Heart left ventricle (tissue), 16 donors: ENCODE results near the gene CFAP100. TPM values are rescaled to one million over a fixed set of nuclear protein-coding genes. Genes with fewer than 3 reads are reported as not detected.

Experiments
- ATAC-seq, 4 donors: fragments of 200-7000 bp; cut with Tn5 transposase; one replicate each; pipeline ENCODE4 v1.9.1; 2020 to 2022; ENCODE audit warnings: moderate library complexity in 4 of 4, mild to moderate bottlenecking in 3 of 4, moderate number of reproducible peaks in 1 of 4
- DNase-seq, 5 donors: peaks; one replicate each; pipeline ENCODE4 v3.0.0-alpha.2; 2020
- H3K27ac ChIP-seq, 12 donors: fragments of 200-600 bp; sonication (generic) in 4 of 12; one replicate each; pipeline versions ENCODE4 v1.5.0 to v1.8.0; 2016 to 2022; ENCODE audit warnings: mild to moderate bottlenecking in 2 of 12
- H3K27me3 ChIP-seq, 9 donors: fragments of 200-600 bp; sonication (generic) in 2 of 9; one replicate each; pipeline versions ENCODE4 v1.5.1 to v1.8.0; 2016 to 2022; ENCODE audit warnings: mild to moderate bottlenecking in 3 of 9
- H3K36me3 ChIP-seq, 9 donors: fragments of 200-600 bp; sonication (generic) in 2 of 9; one replicate each; pipeline versions ENCODE4 v1.5.0 to v1.8.0; 2018 to 2022; ENCODE audit warnings: mild to moderate bottlenecking in 2 of 9
- H3K4me1 ChIP-seq, 12 donors: fragments of 200-600 bp; sonication (generic) in 4 of 12; one replicate each; pipeline versions ENCODE4 v1.5.0 to v1.8.0; 2016 to 2022; ENCODE audit warnings: mild to moderate bottlenecking in 3 of 12
- H3K4me3 ChIP-seq, 12 donors: fragments of 200-600 bp; sonication (generic) in 4 of 12; one replicate each; pipeline versions ENCODE4 v1.5.0 to v1.8.0; 2017 to 2022; ENCODE audit warnings: mild to moderate bottlenecking in 9 of 12, moderate library complexity in 4 of 12
- H3K9me3 ChIP-seq, 12 donors: fragments of 200-600 bp; sonication (generic) in 4 of 12; one replicate each; pipeline versions ENCODE4 v1.5.0 to v1.8.0; 2016 to 2022; ENCODE audit warnings: mild to moderate bottlenecking in 1 of 12
- POLR2A ChIP-seq, 2 donors: fragments of 450-650 bp; IDR thresholded peaks; one replicate each; pipeline ENCODE4 v1.6.1; 2017; ENCODE audit warnings: antibody characterized with exemption in 2 of 2, mild to moderate bottlenecking in 2 of 2, moderate library complexity in 2 of 2
- WGBS, 4 donors: extraction: QIAGEN DNeasy Blood & Tissue Kit in 2 of 4; methylation state at CpG; one replicate each; pipeline versions ENCODE4 v1.1.5 to v1.1.7; 2013 to 2018; 5-methylcytosine and 5-hydroxymethylcytosine counted together
- intact Hi-C, 10 donors: fragments of 100-400 bp; cut with DNase I; formaldehyde crosslinking; loops; one replicate each; pipeline versions ENCODE4 v1.11.1 to v1.14.2; 2022
- polyA plus RNA-seq, 2 donors: library from polyadenylated mRNA; stranded (reverse); fragments of 200-250 nt; gene quantifications; one replicate each; pipeline ENCODE4 v1.2.3, GENCODE V29; 2013
- total RNA-seq, 9 donors: library from RNA; depleted of rRNA in 2 of 9; stranded (reverse); fragments of >200 nt in 2 of 9; fragmentation: NEBNext Ultra II Directional in 3 of 9; extraction: Animal tissue kit (Norgen Biotek cat#: 25700) in 3 of 9; gene quantifications; one replicate each; pipeline versions ENCODE4 v1.1.0 to v1.2.4, GENCODE V29; 2016 to 2023
- TF ChIP-seq, protein P1 (sequence below), 12 donors: fragments of 200-600 bp; sonication (generic) in 4 of 12; IDR thresholded peaks; one replicate each; pipeline versions ENCODE4 v1.5.0 to v1.8.0; 2018 to 2022; ENCODE audit warnings: antibody characterized with exemption in 12 of 12, mild to moderate bottlenecking in 5 of 12
- donor health status: ischemic (EF 13 %, LVEDD 7.1; RV severe dilation, severe dysfunction).
- donor health status: healthy with polysubstance abuse.
- donor health status: DM: no; HTN: yes; CAD: no.
- donor health status: DM: no; HTN: no; CAD: no.
- donor health status: ischemic (EF 25% LVEDD 6.9; RV normal size, moderate dysfunction).
- donor health status: ischemic (EF 25% LVEDD 5.7; RV mildly dilated, moderate dysfunction).
- donor health status: healthy.
- donor health status: DM: yes; HTN: yes; CAD: no.
- donor health status: ischemic (EF 35%, LVEDD 5.7; RV mildly dilated, moderate dysfunction).
- donor health status: nonischemic (EF 11% LVEDD 7.7; RV severe dilation, severe dysfunction).
- donor health status: DM: yes; HTN: yes; CAD: no.
- donor health status: PGD.
- donor health status: ischemic (EF 29% LVEDD 5.4; RV normal size, mild dysfunction).
- donor health status: nonischemic (EF 23%, LVEDD 6.1; RV moderate dilation, normal function).

CFAP100 gene
- total and polyA plus RNA-seq, 11 donors, result not detected

DNA sequence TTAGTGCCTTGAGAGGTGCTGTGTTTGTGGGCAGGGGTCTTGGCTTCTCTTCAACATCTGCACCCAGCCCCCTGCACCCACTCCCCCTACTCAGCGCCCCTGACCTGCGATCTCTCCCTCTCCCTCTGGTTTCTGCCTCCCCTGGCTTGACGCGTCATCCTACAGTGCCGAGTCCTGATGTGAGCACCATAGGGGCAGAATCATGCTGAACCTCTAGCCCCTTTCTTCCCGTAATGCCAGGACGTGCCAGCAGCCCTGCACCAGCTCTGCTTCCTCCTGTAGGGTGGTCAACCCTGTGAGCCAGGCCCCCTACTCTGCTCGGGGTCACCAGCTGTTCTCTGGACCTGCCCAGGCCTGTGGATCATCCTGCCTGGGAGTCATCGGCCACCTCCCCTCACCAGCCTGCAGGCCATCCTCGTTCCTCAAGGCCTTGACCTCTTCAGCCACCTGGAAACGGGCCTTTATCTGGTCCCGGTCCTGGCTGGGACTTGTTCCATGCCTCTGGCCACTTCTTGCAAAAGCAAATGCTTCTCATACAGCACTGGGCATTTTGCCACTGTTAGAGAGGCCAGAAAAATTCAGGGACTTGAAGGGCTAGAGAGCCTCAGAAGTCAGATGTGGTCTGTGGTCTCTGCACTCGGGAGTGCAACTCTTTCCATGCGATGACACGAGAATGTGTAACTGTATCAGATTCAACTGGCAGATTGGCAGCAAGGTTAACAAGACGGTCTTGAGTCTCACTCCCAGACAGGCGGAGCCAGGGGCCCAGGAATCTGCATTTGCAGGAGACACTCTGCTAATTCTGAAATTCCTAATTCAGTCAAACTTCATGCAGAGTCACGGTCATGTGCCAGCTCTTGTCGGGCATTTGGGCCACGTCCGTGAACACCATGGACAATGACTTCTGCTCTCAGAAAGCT is 20.8 kb upstream of the CFAP100 start:
- TF ChIP-seq, protein P1, sequence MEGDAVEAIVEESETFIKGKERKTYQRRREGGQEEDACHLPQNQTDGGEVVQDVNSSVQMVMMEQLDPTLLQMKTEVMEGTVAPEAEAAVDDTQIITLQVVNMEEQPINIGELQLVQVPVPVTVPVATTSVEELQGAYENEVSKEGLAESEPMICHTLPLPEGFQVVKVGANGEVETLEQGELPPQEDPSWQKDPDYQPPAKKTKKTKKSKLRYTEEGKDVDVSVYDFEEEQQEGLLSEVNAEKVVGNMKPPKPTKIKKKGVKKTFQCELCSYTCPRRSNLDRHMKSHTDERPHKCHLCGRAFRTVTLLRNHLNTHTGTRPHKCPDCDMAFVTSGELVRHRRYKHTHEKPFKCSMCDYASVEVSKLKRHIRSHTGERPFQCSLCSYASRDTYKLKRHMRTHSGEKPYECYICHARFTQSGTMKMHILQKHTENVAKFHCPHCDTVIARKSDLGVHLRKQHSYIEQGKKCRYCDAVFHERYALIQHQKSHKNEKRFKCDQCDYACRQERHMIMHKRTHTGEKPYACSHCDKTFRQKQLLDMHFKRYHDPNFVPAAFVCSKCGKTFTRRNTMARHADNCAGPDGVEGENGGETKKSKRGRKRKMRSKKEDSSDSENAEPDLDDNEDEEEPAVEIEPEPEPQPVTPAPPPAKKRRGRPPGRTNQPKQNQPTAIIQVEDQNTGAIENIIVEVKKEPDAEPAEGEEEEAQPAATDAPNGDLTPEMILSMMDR (IDR thresholded peaks at IDR 0.05), result no peak
- TF ChIP-seq POLR2A (IDR thresholded peaks at IDR 0.05), result no peak
- peak in 1 of 5 donors; percentile 22 for DNase-seq

DNA sequence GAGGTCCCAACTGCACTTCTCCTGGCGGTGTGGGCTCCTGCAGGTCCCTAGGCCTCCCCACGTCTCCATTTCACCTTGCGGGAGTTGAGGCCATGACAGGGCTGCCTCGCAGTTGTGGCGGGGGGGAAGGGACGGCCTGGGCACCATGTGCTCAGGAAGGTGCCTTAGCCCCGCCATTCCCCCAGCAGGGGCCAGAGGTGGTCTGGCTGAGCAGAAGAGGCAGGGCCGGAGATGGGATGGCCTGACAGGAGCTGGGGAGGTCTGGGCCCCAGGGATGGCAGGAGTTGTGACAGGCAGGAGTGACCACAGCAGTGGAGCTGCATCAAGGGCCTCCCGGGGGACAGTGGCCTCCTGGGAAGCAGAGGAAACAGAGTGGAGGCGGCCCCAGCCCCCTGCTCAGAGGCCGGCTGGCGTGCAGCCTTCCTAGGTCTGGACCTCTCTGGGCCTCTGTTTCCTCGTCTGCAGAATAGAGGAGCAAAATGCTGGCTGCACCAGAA is 18.8 kb upstream of the CFAP100 start:
- DNase-seq (no peak), ATAC-seq (no peak)
- H3K36me3 ChIP-seq, result no peaks in the 10 kb centered on the region
- H3K27ac ChIP-seq, result no peak overlapping the region
- TF ChIP-seq POLR2A (IDR thresholded peaks at IDR 0.05), result no peak
- TF ChIP-seq, protein P1 (IDR thresholded peaks at IDR 0.05), result no peak
- intact Hi-C loops, result no loop called here
- 80 to 85% (median 80%) methylated on average over 5 to 13 of the region's 13 CpGs for WGBS, 4 donors
- H3K4me1 ChIP-seq, result peaks cover 0 to 30% (median 7%) of the 10 kb centered on the region in 12 donors
- H3K4me3 ChIP-seq, result no peak overlapping the region
- no peaks in the 10 kb centered on the region for H3K27me3 ChIP-seq
- no peaks in the 10 kb centered on the region for H3K9me3 ChIP-seq

More for the DNA sequence above, 20.8 kb upstream of the CFAP100 start:
- ATAC-seq, result peak; percentile 29 to 49 (median 38)
- Histone ChIP-seq H3K4me1 (peaks cover 0 to 30% (median 7%) of the 10 kb centered on the region in 12 donors), H3K4me3 (no peak overlapping the region), H3K27me3 (no peaks in the 10 kb centered on the region), H3K36me3 (no peaks in the 10 kb centered on the region), H3K27ac (peak overlapping the region in 2 of 12 donors; percentile 20 to 42), H3K9me3 (no peaks in the 10 kb centered on the region)
- 68 to 74% (median 69%) methylated on average over 18 to 21 of the region's 21 CpGs for WGBS, 4 donors
- intact Hi-C loops, result loop anchor here in 2 of 10 donors (5.0 kb wide), 1 partner anchor 112 kb away; no protein-coding TSS in a partner anchor

DNA sequence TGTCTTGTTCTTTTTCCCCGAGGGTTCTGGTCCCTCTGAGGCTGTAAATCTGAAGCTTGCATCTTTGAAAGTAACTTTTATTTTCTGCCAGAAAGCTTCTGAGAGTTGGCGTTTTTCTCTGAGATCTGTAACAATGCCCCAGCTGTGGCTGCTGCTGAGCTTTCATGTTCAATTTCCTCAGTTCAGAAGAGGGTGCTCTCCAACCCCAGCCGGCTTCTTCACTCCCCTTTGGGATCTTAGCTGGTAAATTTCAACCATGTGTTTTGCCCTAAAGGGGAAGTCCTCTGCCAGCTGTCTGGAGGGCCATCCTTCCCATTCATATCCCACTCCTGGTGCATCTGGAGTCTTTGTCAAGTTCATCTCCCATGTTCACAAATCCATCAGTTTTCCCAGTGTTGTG is 18.3 kb upstream of the CFAP100 start:
- intact Hi-C loops, result no loop called here
- ATAC-seq, result no peak
- no peak overlapping the region for H3K27ac ChIP-seq
- no peak for DNase-seq
- TF ChIP-seq, protein P1 (IDR thresholded peaks at IDR 0.05), result no peak
- no peak for TF ChIP-seq POLR2A (IDR thresholded peaks at IDR 0.05)
- peaks cover 0 to 30% (median 7%) of the 10 kb centered on the region in 12 donors for H3K4me1 ChIP-seq
- H3K27me3 ChIP-seq, result peaks cover 0 to 3% (median 0%) of the 10 kb centered on the region in 9 donors
- no peaks in the 10 kb centered on the region for H3K36me3 ChIP-seq
- H3K4me3 ChIP-seq, result no peak overlapping the region
- WGBS, 4 donors, result 39 to 49% (median 44%) methylated on average over 3 of the region's 3 CpGs
- no peaks in the 10 kb centered on the region for H3K9me3 ChIP-seq

DNA sequence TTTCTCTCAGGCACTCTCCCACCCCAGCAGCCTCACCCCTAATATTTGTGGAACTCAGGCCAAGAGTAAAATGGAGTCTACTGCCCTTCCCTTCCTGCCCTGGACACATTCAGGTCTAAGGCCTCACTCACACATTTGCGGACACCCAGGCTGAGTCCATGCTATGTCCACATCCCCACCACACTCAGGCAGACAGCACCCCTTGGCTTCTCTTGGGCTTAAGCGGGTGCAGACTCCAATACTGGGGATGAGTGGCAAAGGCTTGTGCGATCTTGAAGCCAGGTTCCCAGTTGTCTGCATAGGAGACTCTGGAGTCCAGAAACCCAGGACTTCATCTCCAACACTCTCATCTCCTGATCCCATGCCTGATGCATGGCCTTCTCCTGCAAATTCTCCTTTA is 17.5 kb upstream of the CFAP100 start:
- TF ChIP-seq POLR2A (IDR thresholded peaks at IDR 0.05), result no peak
- TF ChIP-seq, protein P1 (IDR thresholded peaks at IDR 0.05), result no peak
- ATAC-seq (no peak), DNase-seq (no peak)
- intact Hi-C loops, result no loop called here
- Histone ChIP-seq H3K9me3 (no peaks in the 10 kb centered on the region), H3K27me3 (peaks cover 0 to 7% (median 0%) of the 10 kb centered on the region in 9 donors), H3K4me1 (peaks cover 0 to 28% (median 7%) of the 10 kb centered on the region in 12 donors), H3K4me3 (no peak overlapping the region), H3K27ac (no peak overlapping the region), H3K36me3 (no peaks in the 10 kb centered on the region)
- WGBS, 4 donors, result 95 to 100% (median 96%) methylated on average over 3 of the region's 3 CpGs
